HEK293T (cell line): ENCODE measurements around the gene TANC1.

Experiments
- FOXA1 ChIP-seq: fragments of 450-650 bp; IDR thresholded peaks from 2 replicates; pipeline ENCODE4 v1.6.1; 2016; ENCODE audit warnings: mild to moderate bottlenecking
- NFRKB ChIP-seq: fragments of 450-650 bp; IDR thresholded peaks from 2 replicates; pipeline ENCODE4 v1.6.1; 2016; ENCODE audit warnings: mild to moderate bottlenecking, moderate library complexity
- TARDBP ChIP-seq: fragments of 450-650 bp; IDR thresholded peaks from 2 replicates; pipeline ENCODE4 v1.6.1; 2016

DNA sequence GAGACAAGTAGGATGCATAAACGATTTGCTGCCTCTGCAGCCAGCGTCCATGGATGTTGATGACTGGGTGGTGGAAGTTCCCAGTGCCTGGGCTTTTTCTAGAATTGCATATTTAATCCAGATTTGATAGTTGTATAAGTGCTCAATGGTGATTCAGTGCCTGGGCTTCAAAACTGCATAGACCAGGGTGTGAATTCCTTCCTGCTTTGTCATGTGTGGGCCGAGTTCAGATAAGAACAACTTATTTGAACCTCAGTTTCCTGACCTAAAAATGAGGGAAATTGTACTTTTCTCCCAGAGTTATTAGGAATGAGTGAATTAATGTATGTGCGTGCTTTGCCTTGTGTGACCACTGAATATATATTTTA is 163.5 kb downstream of the TANC1 start:
- TF ChIP-seq NFRKB, result no peak
- TF ChIP-seq FOXA1, result no peak
- no peak for TF ChIP-seq TARDBP
